DOHH2 (cell line): ENCODE measurements around the gene YIPF3.

Source experiments
- EZH2phosphoT487 ChIP-seq: fragments of 200-600 bp; sonication (generic); IDR thresholded peaks from 2 replicates; pipeline ENCODE4 v1.6.1; 2017; ENCODE audit warnings: borderline replicate concordance, mild to moderate bottlenecking, antibody characterized with exemption, low read length, moderate library complexity, mixed read lengths
- TF ChIP-seq, protein P1 (sequence below): fragments of 200-600 bp; sonication (generic); IDR thresholded peaks from one replicate; pipeline ENCODE4 v1.5.1; 2014; ENCODE audit warnings: antibody characterized with exemption, mild to moderate bottlenecking, low read depth, low read length; ENCODE audit not compliant: poor library complexity, severe bottlenecking

DNA sequence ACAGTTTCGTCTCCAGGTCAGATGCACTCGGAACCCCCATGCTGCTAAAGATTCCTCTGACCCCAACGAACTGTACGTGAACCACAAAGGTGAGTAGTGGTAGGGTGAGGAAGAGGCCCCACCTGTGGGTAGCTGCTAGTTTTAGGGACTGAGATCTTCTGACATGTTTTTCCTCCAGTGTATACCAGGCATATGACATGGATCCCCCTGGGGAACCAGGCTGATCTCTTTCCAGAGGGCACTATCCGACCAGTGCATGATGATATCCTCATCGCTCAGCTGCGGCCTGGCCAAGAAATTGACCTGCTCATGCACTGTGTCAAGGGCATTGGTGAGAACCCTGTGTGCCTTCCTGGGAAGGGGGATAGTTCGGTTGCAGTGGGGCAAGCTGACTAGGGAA lies 3.4 kb upstream of the YIPF3 start:
- TF ChIP-seq EZH2phosphoT487 = no peak
- TF ChIP-seq, protein P1, sequence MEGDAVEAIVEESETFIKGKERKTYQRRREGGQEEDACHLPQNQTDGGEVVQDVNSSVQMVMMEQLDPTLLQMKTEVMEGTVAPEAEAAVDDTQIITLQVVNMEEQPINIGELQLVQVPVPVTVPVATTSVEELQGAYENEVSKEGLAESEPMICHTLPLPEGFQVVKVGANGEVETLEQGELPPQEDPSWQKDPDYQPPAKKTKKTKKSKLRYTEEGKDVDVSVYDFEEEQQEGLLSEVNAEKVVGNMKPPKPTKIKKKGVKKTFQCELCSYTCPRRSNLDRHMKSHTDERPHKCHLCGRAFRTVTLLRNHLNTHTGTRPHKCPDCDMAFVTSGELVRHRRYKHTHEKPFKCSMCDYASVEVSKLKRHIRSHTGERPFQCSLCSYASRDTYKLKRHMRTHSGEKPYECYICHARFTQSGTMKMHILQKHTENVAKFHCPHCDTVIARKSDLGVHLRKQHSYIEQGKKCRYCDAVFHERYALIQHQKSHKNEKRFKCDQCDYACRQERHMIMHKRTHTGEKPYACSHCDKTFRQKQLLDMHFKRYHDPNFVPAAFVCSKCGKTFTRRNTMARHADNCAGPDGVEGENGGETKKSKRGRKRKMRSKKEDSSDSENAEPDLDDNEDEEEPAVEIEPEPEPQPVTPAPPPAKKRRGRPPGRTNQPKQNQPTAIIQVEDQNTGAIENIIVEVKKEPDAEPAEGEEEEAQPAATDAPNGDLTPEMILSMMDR = no peak
